ENCODE results near the gene MRAP2.
"Not testable (repeated sequence)": the region's sequence is repeated elsewhere in the genome, so short reads cannot be mapped to it uniquely, and the experiment has no call there.

MRAP2 gene

GRCh38 chr6:84032000-84032399 is 1.6 kb upstream of the MRAP2 start:
- DNase-seq: not testable (repeated sequence)

- no peak for DNase-seq
These were observed 1.9 kb downstream of the MRAP2 start for GRCh38 chr6:84035484-84035883.

- DNase-seq: no peak
These were observed 4.0 kb downstream of the MRAP2 start for GRCh38 chr6:84037425-84038089.

GRCh38 chr6:84042603-84043002 is 9.0 kb downstream of the MRAP2 start:
- DNase-seq: no peak

- no peak for DNase-seq
These were observed 10.0 kb downstream of the MRAP2 start for GRCh38 chr6:84043555-84043954.

GRCh38 chr6:84046755-84047154 is 13.2 kb downstream of the MRAP2 start:
- no peak for DNase-seq

- DNase-seq: no peak
These were observed 15.0 kb downstream of the MRAP2 start for GRCh38 chr6:84048588-84048987.

GRCh38 chr6:84050408-84050807 is 16.8 kb downstream of the MRAP2 start:
- DNase-seq: no peak

- peak; percentile 76 for DNase-seq
These were observed 18.8 kb downstream of the MRAP2 start for GRCh38 chr6:84052204-84052882.

- DNase-seq: no peak
These were observed 19.3 kb downstream of the MRAP2 start for GRCh38 chr6:84052883-84053241.

- no peak for DNase-seq
These were observed 22.1 kb downstream of the MRAP2 start for GRCh38 chr6:84055647-84056046.

GRCh38 chr6:84057908-84058307 is 24.3 kb downstream of the MRAP2 start:
- no peak for DNase-seq

GRCh38 chr6:84059082-84059481 is 25.5 kb downstream of the MRAP2 start:
- DNase-seq: no peak

GRCh38 chr6:84061174-84061573 is 27.6 kb downstream of the MRAP2 start:
- DNase-seq: no peak

GRCh38 chr6:84061613-84062398 is 28.2 kb downstream of the MRAP2 start:
- DNase-seq: no peak

- DNase-seq: no peak
These were observed 29.1 kb downstream of the MRAP2 start for GRCh38 chr6:84062519-84063154.

- no peak for DNase-seq
These were observed 32.2 kb downstream of the MRAP2 start for GRCh38 chr6:84065693-84066290.

GRCh38 chr6:84066536-84066935 is 33.0 kb downstream of the MRAP2 start:
- DNase-seq: no peak

GRCh38 chr6:84068873-84069272 is 35.3 kb downstream of the MRAP2 start:
- not testable (repeated sequence) for DNase-seq

GRCh38 chr6:84072442-84072997 is 38.9 kb downstream of the MRAP2 start:
- DNase-seq: no peak

- DNase-seq: no peak
These were observed 41.6 kb downstream of the MRAP2 start for GRCh38 chr6:84074988-84075781.

GRCh38 chr6:84077645-84078044 is 44.1 kb downstream of the MRAP2 start:
- no peak for DNase-seq

All from NCI-H1694 treated with DMSO at 0.1 percent for 48 hours (cell line).